Transverse colon (tissue), 4 donors: Measurements from ENCODE around the gene PYGO1.

Experiments
- POLR2AphosphoS5 ChIP-seq, 3 donors: sonication (generic); formaldehyde crosslinking; IDR thresholded peaks; one replicate each; pipeline ENCODE4 v1.6.1; 2016; ENCODE audit warnings: antibody characterized with exemption in 3 of 3
- TF ChIP-seq, protein P1 (sequence below), 5 experiments: fragments of 200-600 bp in 3 of 5; fragments of 450-650 bp in 2 of 5; sonication (generic) in 3 of 5; IDR thresholded peaks; 1 replicate in 2 of 5; 2 replicates in 3 of 5; pipeline ENCODE4 v1.5.1; 2016 to 2017; ENCODE audit warnings: antibody characterized with exemption in 5 of 5, inconsistent platforms in 3 of 5, mild to moderate bottlenecking in 2 of 5, moderate library complexity in 1 of 5

GRCh38 chr15:55588815-55589115 lies 620 bp upstream of the PYGO1 start:
- TF ChIP-seq, protein P1, sequence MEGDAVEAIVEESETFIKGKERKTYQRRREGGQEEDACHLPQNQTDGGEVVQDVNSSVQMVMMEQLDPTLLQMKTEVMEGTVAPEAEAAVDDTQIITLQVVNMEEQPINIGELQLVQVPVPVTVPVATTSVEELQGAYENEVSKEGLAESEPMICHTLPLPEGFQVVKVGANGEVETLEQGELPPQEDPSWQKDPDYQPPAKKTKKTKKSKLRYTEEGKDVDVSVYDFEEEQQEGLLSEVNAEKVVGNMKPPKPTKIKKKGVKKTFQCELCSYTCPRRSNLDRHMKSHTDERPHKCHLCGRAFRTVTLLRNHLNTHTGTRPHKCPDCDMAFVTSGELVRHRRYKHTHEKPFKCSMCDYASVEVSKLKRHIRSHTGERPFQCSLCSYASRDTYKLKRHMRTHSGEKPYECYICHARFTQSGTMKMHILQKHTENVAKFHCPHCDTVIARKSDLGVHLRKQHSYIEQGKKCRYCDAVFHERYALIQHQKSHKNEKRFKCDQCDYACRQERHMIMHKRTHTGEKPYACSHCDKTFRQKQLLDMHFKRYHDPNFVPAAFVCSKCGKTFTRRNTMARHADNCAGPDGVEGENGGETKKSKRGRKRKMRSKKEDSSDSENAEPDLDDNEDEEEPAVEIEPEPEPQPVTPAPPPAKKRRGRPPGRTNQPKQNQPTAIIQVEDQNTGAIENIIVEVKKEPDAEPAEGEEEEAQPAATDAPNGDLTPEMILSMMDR (IDR thresholded peaks at IDR 0.05), result no peak
- TF ChIP-seq POLR2AphosphoS5 (IDR thresholded peaks at IDR 0.05), result no peak
